ENCODE results near the gene SMARCB1.
A peak's percentile ranks its signal among the peaks of the same experiment; 100 is the strongest.

SMARCB1 gene

DNA sequence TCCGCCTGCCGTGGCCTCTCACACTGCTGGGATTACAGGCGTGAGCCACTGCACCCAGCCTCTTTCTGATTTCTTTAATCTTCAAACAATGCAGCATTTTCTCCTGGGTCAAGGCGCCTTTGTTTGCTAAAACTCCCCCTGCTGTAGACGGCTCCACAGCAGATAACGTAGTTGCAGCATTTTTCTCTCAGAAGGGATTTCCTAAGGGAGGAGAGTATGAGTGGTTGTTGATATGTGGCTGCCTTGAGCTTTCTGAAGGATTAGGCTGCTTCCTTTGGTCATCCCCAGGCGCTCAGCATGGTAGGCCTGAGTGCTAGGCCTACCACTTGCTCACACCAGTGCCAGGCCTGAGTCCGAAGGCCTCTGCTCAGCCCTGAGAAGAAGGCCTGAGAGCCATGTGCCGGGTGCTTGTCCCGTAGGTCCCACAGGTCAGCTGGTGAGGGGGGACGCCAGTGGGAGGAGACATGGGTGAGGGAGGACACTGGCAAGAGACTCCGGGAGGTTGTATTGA, 18.1 kb downstream of the SMARCB1 start:
- DNase-seq, result no peak

- DNase-seq, result no peak
Observed at GRCh38 chr22:23806837-23807236, 20.1 kb downstream of the SMARCB1 start.

DNA sequence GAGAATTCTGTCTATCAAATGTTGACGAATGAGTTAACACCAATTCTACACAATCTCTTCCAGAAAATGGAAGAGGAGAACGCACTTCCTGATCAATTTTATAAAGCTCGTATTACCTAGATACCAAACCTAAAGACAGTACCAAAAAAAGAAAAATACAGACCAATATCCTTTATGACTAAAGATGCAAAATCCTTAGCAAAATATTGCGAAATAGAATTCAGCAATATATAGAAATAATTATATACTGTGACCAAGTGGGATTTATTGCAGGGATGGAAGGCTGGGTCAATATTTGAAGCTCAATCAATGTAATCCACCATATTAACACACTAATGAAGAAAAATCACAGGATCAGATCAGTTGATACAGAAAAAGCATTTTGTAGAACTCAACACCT, 25.6 kb downstream of the SMARCB1 start:
- DNase-seq, result no peak

DNA sequence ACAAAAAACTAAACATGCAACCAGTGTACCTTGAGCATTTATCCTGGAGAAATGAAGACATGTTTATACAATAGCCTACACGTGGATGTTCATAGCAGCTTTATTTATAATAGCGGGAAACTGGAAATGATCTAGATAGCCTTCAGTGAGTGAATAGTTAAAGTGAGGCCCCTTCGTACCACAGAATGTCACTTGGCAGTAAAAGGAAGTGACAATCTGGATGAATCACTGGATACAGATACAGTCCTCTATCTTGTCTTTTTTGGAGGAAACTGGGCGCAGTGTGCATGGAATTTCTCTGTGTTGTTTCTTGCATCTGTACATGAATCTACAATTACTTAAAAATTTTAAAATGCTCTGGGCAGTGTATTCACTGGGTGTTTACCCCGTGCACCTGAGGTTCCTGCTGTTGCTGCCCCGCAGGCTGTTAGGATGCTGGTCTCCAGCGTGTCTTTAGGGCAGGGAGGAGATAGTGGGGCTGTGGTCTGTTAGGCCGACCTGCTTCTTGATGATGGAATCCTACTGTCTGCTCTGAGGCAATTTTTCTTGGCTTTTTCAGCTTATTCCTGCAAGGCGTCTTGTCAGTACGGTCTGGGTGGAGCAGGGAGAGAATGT, 28.9 kb downstream of the SMARCB1 start:
- no peak for DNase-seq

- no peak for DNase-seq
Observed at GRCh38 chr22:23816156-23816976, 29.6 kb downstream of the SMARCB1 start.

GRCh38 chr22:23817146-23817545, 30.4 kb downstream of the SMARCB1 start:
- no peak for DNase-seq

- no peak for DNase-seq
Observed at GRCh38 chr22:23818541-23818940, 31.8 kb downstream of the SMARCB1 start.

GRCh38 chr22:23820748-23821211, 34.0 kb downstream of the SMARCB1 start:
- peak; percentile 24 for DNase-seq

GRCh38 chr22:23822101-23822671, 35.4 kb downstream of the SMARCB1 start:
- no peak for DNase-seq

- no peak for DNase-seq
Observed at GRCh38 chr22:23823331-23823791, 36.6 kb downstream of the SMARCB1 start.

GRCh38 chr22:23824476-23825245, 37.9 kb downstream of the SMARCB1 start:
- DNase-seq, result no peak

GRCh38 chr22:23825246-23825905, 38.6 kb downstream of the SMARCB1 start:
- DNase-seq, result no peak

DNA sequence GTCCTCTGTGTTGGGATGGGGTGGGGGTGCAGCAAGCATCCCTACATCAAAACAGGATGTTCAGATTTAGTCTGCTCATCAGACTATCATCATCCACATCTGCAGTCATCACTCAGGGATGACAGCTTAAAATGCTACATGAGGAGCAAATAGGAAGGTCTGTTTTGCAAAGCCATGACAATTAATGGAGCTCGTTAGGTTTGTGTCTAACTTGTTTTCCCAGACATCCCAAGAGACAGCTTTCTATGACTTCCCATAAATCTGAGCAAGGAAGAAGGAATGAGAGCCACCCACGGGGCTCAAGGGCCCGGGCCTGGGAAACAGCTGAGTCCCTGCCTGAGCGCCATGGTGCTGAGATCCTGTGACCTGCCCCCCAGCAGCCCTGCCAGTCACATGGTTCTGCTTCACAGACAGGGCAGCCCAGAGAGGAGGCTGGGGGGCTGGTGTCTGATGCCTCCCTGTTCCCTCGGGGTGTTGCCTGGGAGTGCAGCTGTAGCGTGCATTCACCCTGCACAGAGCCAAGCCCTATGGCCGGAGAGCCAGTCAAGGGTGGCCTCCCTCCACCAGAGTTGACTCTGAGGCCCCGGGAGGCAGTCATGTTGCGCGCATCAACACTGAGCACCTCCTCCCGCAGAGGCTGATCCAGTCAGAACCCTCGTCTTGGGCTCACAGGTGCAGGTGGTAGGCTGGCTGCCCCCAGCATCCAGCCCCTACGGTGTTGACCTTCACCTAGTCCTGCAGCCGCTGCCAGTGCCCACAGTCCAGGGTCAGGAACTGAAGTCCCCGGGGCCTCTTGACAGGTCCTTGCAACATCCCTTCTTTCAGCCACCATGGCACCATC, 40.0 kb downstream of the SMARCB1 start:
- DNase-seq, result no peak

- no peak for DNase-seq
Observed at GRCh38 chr22:23827351-23827995, 40.7 kb downstream of the SMARCB1 start.

- no peak for DNase-seq
Observed at GRCh38 chr22:23828800-23829680, 42.3 kb downstream of the SMARCB1 start.

GRCh38 chr22:23829845-23830372, 43.1 kb downstream of the SMARCB1 start:
- DNase-seq, result no peak

DNA sequence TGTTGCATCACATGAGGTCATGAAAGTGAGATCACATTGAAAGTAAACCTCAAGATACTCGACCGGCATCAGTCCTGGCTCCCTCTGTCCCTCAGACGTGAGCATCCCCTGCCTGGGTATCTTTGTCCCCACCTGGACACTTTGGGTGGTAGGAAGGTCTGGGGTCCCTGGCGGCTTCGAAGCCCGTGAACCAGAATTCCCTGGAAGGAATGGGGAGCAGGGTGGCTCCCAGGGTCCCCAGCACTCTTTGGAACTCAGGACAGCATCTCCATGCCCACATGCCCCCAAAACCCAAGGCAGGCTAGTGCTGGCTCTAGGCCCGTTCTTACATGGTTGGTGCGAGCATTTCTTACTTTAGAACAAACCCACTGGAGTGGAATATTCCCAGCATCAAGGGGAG, 44.5 kb downstream of the SMARCB1 start:
- DNase-seq, result no peak

GRCh38 chr22:23831781-23832180, 45.0 kb downstream of the SMARCB1 start:
- no peak for DNase-seq

DNA sequence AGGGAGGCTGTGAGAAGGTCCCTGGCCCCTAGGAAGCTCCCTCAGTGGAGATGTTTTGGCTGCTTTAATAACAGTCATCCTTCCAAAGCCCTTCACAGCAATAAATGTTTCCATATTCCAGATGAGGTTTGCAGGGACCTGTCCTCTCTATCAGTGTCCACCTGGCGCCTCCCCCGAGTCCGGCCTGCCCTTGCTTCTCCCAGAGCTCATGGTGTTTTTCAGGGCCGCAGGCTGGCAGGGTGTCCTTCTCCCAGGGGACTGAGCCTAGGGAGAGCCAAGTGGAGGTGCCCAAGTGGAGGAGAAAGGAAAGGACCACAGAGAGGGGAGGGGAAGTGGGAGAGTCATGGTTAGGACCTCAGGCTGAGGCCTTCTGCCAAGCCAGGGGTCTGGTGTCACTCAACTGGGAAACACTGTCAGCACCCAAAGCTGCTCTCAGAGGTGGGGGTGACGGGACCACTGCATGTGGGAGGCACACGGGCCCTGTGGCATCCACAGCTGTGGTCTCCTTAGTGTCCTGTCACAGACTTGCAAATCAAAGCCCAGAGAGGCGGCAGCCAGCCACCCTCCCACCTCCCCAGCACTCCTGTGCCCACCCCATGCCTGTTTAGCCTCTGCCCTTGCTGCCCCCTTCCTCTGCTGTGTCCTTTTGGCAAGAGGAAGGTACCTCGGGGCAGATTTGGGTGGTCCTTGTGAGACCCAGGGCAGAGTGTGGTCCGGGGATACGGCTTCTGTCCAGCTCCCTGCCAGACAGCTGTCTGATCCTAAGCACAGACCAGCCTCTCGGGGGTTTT, 45.7 kb downstream of the SMARCB1 start:
- no peak for DNase-seq

All from hematopoietic multipotent progenitor cell treated with erythropoietin and hydrocortisone succinate and interleukin-3 and kit ligand, for 4 days (in vitro differentiated cells).